Keratinocyte (primary cell): ENCODE results near the gene ARHGAP10. TPM values are rescaled to one million over a fixed set of nuclear protein-coding genes. Genes with fewer than 3 reads are reported as not detected.

Experiments used
- DNase-seq: peaks from one replicate; pipeline ENCODE4 v3.0.0-alpha.2; 2011; ENCODE audit warnings: low read depth, missing footprints, low spot score
- FAIRE-seq: peaks from 2 replicates; lab custom pipeline; 2011; peaks lifted over from hg19 to GRCh38; lab: Jason Lieb, UNC
- H2AFZ ChIP-seq: 2 replicates; pipeline ENCODE4 v1.6.0; 2012; ENCODE audit warnings: low read length, control low read depth, inconsistent platforms; ENCODE audit not compliant: control insufficient read depth
- H3K27ac ChIP-seq: 2 replicates; pipeline ENCODE4 v1.5.1; 2011; ENCODE audit warnings: low read length; ENCODE audit not compliant: control insufficient read depth, insufficient read depth
- H3K27me3 ChIP-seq: 3 replicates; pipeline ENCODE4 v1.6.0; 2011; ENCODE audit warnings: low read length; ENCODE audit not compliant: control insufficient read depth, insufficient read depth; ENCODE audit errors: extremely low read depth
- H3K36me3 ChIP-seq, 2 experiments: 2 replicates in 1 of 2; 3 replicates in 1 of 2; pipeline ENCODE4 v1.5.1; 2011; ENCODE audit warnings: low read length in 2 of 2, mild to moderate bottlenecking in 1 of 2; ENCODE audit not compliant: control insufficient read depth in 2 of 2, insufficient read depth in 2 of 2; ENCODE audit errors: extremely low read depth in 1 of 2
- H3K4me1 ChIP-seq: 3 replicates; pipeline ENCODE4 v1.5.1; 2011; ENCODE audit warnings: low read length; ENCODE audit not compliant: control insufficient read depth, insufficient read depth; ENCODE audit errors: extremely low read depth
- H3K4me2 ChIP-seq: 3 replicates; pipeline ENCODE4 v1.6.0; 2011; ENCODE audit warnings: low read depth, low read length; ENCODE audit not compliant: control insufficient read depth, insufficient read depth; ENCODE audit errors: extremely low read depth
- H3K4me3 ChIP-seq, 3 experiments: fragments of 200-600 bp in 1 of 3; sonication (generic) in 1 of 3; 2 replicates in 2 of 3; 3 replicates in 1 of 3; pipeline ENCODE4 v1.5.1; 2011 to 2016; ENCODE audit warnings: low read length in 3 of 3, mild to moderate bottlenecking in 3 of 3, control low read depth in 2 of 3, inconsistent platforms in 1 of 3, low read depth in 1 of 3, mixed read lengths in 1 of 3, mixed run types in 1 of 3, moderate library complexity in 1 of 3; ENCODE audit not compliant: control insufficient read depth in 2 of 3, insufficient read depth in 2 of 3; ENCODE audit errors: extremely low read depth in 1 of 3
- H3K79me2 ChIP-seq: 2 replicates; pipeline ENCODE4 v1.6.0; 2012; ENCODE audit warnings: low read length; ENCODE audit not compliant: control insufficient read depth, insufficient read depth
- H3K9ac ChIP-seq: 3 replicates; pipeline ENCODE4 v1.6.0; 2011; ENCODE audit warnings: low read length; ENCODE audit not compliant: control insufficient read depth, insufficient read depth; ENCODE audit errors: extremely low read depth
- H3K9me1 ChIP-seq: 3 replicates; pipeline ENCODE4 v1.6.0; 2011; ENCODE audit warnings: low read length; ENCODE audit not compliant: control insufficient read depth, insufficient read depth; ENCODE audit errors: extremely low read depth
- H3K9me3 ChIP-seq: 2 replicates; pipeline ENCODE4 v1.5.1; 2012; ENCODE audit warnings: low read depth, low read length; ENCODE audit not compliant: control insufficient read depth
- H4K20me1 ChIP-seq: 3 replicates; pipeline ENCODE4 v1.6.0; 2011; ENCODE audit warnings: low read length; ENCODE audit not compliant: control insufficient read depth, insufficient read depth; ENCODE audit errors: extremely low read depth
- EZH2 ChIP-seq: IDR thresholded peaks from one replicate; pipeline ENCODE4 v1.6.1; 2012; ENCODE audit warnings: inconsistent platforms, mild to moderate bottlenecking, low read length, moderate library complexity
- dilution Hi-C: fragments of 300-500 bp; cut with MboI; formaldehyde crosslinking; loops from one replicate; pipeline ENCODE4 v1.7.0; 2020; ENCODE audit warnings: low sequenced_read_pairs; ENCODE audit not compliant: extremely low pct_ligation_motif_present
- polyA plus RNA-seq, 5 experiments: library from polyadenylated mRNA; depleted of rRNA in 3 of 5; stranded (reverse) in 3 of 5; stranded (forward) in 1 of 5; unstranded in 1 of 5; fragments of >200 nt; gene quantifications; 1 replicate in 1 of 5; 2 replicates in 3 of 5; 3 replicates in 1 of 5; pipeline versions ENCODE4 v1.2.1 to v1.2.3, GENCODE V29; 2011 to 2012; ENCODE audit warnings: missing spikeins in 2 of 5, low read depth in 1 of 5, low replicate concordance in 1 of 5
- TF ChIP-seq, protein P1 (sequence below), 3 experiments: IDR thresholded peaks in 1 of 3; conservative IDR thresholded peaks in 1 of 3; optimal IDR thresholded peaks in 1 of 3; 2 replicates in 2 of 3; 3 replicates in 1 of 3; pipeline versions ENCODE3 to v1.5.1; 2011; ENCODE audit warnings: low read length in 3 of 3, mild to moderate bottlenecking in 3 of 3, moderate library complexity in 2 of 3, control low read depth in 1 of 3, inconsistent platforms in 1 of 3; ENCODE audit not compliant: insufficient read depth in 2 of 3; ENCODE audit errors: extremely low read depth in 1 of 3

Gene ARHGAP10
- polyA plus RNA-seq, 1 donor (not counting 4 experiments of a cell fraction or from before 2014, with no cell fraction given), result 18.7 TPM

DNA sequence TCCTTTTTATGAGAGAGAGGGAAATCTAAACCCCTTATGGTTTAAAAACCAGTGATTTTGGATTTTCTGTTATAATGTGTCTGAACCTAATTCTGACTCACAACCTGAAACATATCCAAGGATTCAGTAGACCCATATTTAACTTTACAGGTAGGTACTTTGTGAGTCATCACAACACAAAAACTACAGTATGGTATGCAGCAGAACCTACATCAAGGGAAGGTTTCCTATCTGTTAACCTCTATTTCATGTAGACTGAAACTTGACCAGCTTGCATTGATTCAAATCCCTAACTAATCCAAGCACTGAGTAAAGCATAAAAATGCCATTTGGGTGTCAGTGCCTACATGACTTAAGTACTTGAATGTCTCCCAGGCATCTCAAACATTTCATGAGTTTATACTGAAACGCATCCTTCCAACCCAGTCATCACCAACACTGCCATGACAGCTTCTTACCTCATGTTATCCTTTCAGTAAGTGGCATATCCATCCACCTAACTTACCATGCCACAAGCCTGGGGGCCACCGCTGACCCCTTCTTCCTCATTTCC is 4.3 kb upstream of the ARHGAP10 start:
- H3K27me3 ChIP-seq, result no peaks in the 10 kb centered on the region
- dilution Hi-C loops, result no loop called here
- H3K4me3 ChIP-seq, result no peak overlapping the region
- peak; percentile 89 for FAIRE-seq
- no peak overlapping the region for H3K4me2 ChIP-seq
- H4K20me1 ChIP-seq, result no peaks in the 10 kb centered on the region
- no peaks in the 10 kb centered on the region for H3K9me1 ChIP-seq
- peaks cover 15% of the 10 kb centered on the region for H3K4me1 ChIP-seq
- no peak for DNase-seq
- no peak overlapping the region for H2AFZ ChIP-seq
- TF ChIP-seq, protein P1, sequence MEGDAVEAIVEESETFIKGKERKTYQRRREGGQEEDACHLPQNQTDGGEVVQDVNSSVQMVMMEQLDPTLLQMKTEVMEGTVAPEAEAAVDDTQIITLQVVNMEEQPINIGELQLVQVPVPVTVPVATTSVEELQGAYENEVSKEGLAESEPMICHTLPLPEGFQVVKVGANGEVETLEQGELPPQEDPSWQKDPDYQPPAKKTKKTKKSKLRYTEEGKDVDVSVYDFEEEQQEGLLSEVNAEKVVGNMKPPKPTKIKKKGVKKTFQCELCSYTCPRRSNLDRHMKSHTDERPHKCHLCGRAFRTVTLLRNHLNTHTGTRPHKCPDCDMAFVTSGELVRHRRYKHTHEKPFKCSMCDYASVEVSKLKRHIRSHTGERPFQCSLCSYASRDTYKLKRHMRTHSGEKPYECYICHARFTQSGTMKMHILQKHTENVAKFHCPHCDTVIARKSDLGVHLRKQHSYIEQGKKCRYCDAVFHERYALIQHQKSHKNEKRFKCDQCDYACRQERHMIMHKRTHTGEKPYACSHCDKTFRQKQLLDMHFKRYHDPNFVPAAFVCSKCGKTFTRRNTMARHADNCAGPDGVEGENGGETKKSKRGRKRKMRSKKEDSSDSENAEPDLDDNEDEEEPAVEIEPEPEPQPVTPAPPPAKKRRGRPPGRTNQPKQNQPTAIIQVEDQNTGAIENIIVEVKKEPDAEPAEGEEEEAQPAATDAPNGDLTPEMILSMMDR (optimal IDR thresholded peaks at IDR 0.05 in 1 of 3, IDR thresholded peaks at IDR 0.05 in 1 of 3, conservative IDR thresholded peaks at IDR 0.05 in 1 of 3; ENCODE audit: extremely low read depth in 1 of 3, insufficient read depth in 2 of 3, low read length in 3 of 3), result no peak
- TF ChIP-seq EZH2, result no peak
- no peaks in the 10 kb centered on the region for H3K36me3 ChIP-seq
- H3K27ac ChIP-seq, result no peak overlapping the region
- no peaks in the 10 kb centered on the region for H3K9me3 ChIP-seq
- H3K79me2 ChIP-seq, result peaks cover 5% of the 10 kb centered on the region
- no peak overlapping the region for H3K9ac ChIP-seq

DNA sequence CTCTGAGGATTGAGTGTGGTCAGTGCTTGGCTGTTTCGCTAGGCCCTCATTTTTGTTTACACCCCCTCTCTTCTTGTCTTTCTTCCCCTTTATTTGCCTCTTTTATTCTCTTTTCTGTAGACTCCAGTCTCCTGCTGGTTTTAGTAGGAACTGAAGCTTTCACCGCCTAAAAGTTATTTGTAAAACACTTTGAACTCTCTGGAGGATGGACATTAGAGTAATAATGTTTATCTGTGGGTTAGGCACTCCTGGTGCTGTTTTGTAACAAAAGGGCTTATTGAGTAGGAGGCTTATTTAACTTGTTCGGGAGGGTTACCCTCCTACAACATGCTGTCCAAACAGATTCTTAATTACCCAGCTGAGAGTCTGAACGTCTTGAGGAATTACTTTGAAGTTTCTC is 1.6 kb upstream of the ARHGAP10 start:
- DNase-seq (no peak), FAIRE-seq (no peak)
- Histone ChIP-seq H3K36me3 (no peaks in the 10 kb centered on the region), H3K27me3 (no peaks in the 10 kb centered on the region), H3K4me3 (no peak overlapping the region), H3K79me2 (peaks cover 32% of the 10 kb centered on the region), H2AFZ (no peak overlapping the region), H3K4me2 (no peak overlapping the region), H3K9ac (no peak overlapping the region), H3K4me1 (peaks cover 31% of the 10 kb centered on the region), H3K27ac (no peak overlapping the region), H3K9me3 (no peaks in the 10 kb centered on the region), H4K20me1 (no peaks in the 10 kb centered on the region), H3K9me1 (no peaks in the 10 kb centered on the region)
- dilution Hi-C loops, result no loop called here
- TF ChIP-seq, protein P1 (optimal IDR thresholded peaks at IDR 0.05 in 1 of 3, IDR thresholded peaks at IDR 0.05 in 1 of 3, conservative IDR thresholded peaks at IDR 0.05 in 1 of 3; ENCODE audit: extremely low read depth in 1 of 3, insufficient read depth in 2 of 3, low read length in 3 of 3), result no peak
- TF ChIP-seq EZH2, result no peak
